NCI-H1694 treated with DMSO at 0.1 percent for 48 hours (cell line): Measurements from ENCODE around the gene ALKAL2.

Source experiments
- DNase-seq: peaks from one replicate; lab custom pipeline; 2025; lab: John Stamatoyannopoulos, UW

Gene ALKAL2

DNA sequence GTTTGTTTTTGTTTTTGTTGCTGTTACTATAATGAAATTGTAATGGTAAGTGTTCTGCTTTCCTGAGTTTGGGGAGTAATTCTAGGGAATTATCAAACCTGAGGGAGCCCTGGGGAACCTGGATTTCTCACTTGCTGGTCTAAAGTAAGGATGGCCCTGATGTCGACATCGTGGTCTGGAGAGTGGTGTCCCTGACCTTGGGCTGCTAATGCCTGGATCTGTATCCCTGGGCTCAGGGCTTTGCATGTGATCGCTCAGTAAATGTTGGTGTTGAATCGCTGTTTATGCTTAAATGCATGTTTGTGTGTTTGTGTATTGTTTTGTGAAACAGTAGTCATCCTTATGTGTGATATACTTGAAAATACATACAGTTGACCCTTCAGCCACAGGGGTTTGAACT, 17.0 kb downstream of the ALKAL2 start:
- DNase-seq: no peak

- DNase-seq: no peak
Observed at GRCh38 chr2:269356-270030, 18.4 kb downstream of the ALKAL2 start.

- DNase-seq: no peak
Observed at GRCh38 chr2:268323-268722, 19.6 kb downstream of the ALKAL2 start.

DNA sequence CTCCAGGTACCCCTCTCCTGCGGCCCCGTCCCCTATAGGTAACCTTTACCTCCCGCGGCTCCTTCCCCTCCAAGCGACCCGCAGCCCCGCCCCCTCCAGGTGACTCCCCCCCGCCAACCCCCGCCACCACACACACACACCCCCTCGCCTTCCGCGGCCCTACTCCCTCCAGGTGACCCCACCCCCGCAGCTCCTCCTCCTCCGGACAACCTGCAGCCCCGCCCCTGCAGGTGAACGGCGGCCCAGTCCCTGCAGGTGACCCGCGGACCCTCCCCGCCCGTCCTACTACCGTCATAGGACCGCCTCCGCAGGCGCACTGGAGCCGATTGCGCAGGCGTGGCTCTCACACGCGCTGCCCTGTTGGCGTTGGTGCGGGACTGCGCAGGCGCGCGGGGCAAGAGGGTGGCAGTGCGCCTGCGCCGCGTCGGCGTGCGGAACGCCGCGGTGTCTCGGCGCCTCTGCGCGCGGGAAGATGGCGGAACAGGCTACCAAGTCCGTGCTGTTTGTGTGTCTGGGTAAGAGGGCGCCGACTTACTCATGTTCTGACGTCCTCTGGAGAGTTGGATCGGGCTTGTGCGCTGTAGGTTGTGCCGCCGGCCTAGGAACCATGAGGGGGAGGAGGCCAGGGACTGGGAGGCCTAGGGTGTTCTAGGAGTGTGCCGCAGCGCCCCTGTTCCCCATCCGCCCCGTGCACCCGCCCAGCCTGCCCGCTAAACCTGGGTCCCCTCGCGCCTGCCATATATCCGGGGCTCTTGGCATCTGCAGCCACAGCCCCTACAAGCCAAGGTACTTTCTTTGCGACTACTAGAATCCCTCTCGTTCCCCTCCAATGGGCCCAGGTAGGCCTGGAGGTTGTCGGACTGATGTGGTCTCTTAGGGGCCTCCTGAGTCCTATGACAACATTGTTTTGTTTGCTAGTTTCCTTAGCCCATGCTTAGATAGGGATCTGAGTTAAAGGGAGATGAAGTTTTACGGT, 23.1 kb downstream of the ALKAL2 start, which contains the start of gene ACP1:
ACP1 (plus strand) TSS at position 455 of the 976 bp plus-strand sequence; CDS start at position 473, 18 bp downstream.
- peak; percentile 96 for DNase-seq

GRCh38 chr2:263774-264492, 24.0 kb downstream of the ALKAL2 start, which contains the start of gene SH3YL1:
TSS of gene SH3YL1 (minus strand) at chr2:264032. CDS start at chr2:263984, 48 bp downstream.
- no peak for DNase-seq

DNA sequence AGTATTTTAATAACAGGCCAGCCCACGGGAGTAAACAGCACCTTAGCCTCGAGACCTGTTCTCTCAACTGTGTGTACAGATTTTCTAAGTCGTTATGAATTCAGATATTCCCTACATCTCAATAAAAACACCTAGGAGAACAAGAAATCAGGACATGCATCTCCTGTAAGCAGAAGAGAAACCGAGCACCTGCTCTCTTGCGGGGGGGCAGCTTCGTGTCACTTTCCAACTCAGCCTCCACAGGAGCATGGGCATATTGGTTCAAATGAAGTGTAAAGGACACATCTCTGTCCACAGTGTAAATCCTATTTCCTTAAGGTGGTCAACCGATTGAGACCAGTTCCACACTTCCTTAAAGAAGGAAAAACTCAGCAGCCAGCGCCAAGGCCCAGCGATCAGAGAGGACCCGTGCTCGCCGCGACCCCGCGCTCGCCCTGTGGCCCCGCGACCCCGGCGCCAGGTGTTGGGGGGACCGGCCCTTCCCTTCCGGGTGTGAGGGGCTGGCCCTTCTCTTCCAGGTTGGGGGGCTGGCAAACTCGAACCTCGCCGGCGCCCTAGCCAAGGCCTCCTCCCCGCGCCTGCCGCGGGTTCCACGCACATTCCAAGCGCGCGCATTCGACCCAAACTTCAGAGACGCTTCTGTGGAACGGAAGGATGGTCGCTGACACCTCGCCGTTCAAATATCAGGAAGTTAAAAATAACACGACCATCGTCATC, 24.7 kb downstream of the ALKAL2 start:
- no peak for DNase-seq

DNA sequence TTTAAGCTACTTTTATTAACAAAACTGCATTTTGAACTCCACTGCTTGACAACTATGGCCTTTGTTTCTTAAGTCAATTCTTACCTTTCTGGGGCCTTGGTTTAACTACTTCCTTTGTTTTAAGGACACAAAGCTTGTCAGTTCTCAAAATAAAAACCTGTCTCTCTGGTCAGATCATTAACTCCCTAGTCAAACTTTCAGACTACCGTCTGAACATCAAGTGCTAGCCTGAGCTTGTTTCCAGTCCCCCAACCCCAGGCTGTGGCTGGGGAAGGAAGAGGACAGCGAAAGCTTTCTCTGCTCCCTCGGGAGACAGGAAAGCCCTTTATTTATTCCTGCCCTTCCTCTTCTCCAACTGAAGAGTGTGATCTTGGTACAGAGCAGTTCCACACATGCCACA, 25.8 kb downstream of the ALKAL2 start:
- no peak for DNase-seq

GRCh38 chr2:260507-261161, 27.3 kb downstream of the ALKAL2 start:
- no peak for DNase-seq

DNA sequence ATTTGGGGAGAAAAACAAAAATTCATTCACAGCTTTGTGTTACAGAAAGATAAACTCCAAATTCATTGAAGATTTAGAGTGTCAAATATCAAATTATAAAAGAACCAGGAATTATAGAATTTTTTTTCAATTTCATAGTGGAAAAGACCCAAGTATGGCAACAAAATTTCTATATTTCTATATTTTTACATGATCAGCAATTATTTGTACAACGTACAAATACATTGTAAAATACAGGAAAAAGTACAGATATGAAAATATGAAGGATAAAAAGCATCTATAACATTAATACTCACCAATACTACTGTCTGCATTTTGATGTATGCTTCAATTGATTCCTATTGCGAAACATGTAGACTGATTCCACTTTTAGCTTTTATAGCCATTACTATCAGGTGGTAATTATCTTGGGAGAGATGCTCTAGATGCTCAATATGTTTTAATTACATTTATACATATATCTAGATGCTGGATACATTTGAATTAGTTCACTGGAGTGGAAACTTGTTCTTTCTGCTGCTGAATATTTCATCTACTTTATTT, 28.0 kb downstream of the ALKAL2 start:
- DNase-seq: no peak

- DNase-seq: no peak
Observed at GRCh38 chr2:258933-259332, 29.0 kb downstream of the ALKAL2 start.

GRCh38 chr2:257842-258241, 30.0 kb downstream of the ALKAL2 start:
- DNase-seq: no peak

- DNase-seq: no peak
Observed at GRCh38 chr2:257429-257828, 30.5 kb downstream of the ALKAL2 start.

GRCh38 chr2:256094-256493, 31.8 kb downstream of the ALKAL2 start:
- no peak for DNase-seq

DNA sequence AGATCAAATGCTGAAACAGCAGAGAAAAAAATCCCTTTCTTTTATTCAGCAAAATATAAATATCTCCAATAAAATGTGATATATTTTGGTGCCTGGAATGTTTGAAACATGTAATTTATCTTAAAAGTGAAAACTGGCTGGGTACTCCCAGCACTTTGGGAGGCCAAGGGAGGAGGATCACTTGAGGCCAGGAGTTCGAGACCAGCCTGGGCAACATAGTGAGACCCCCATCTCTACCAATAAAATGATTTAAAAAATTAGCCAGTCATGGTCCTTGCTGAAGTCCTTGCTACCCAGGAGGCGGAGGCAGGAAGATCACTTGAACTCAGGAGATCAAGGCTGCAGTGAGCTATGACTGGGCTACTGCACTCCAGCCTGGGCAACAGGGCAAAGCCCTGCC, 32.7 kb downstream of the ALKAL2 start:
- DNase-seq: no peak

DNA sequence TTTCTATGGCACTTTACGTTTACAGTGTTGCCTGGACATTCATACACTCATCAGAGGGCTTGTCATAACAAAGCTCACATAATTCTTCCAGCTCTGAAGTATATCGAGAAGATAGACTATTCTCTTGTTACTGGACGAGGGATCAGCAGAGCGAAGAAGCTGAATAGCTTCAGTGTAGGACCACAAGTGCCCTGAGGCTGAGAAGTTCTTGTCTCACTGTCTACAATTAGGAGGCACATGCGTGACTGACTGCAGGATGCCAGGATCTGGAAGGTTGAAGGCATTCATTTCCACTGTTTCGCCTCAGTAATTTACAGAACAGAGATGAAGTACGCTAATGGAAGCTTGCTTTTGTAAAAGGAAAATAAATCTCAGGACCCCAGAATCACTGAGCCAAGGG, 33.6 kb downstream of the ALKAL2 start:
- no peak for DNase-seq

- no peak for DNase-seq
Observed at GRCh38 chr2:253202-253638, 34.7 kb downstream of the ALKAL2 start.

- DNase-seq: no peak
Observed at GRCh38 chr2:252001-252602, 35.8 kb downstream of the ALKAL2 start.

- DNase-seq: no peak
Observed at GRCh38 chr2:249538-250042, 38.3 kb downstream of the ALKAL2 start.

DNA sequence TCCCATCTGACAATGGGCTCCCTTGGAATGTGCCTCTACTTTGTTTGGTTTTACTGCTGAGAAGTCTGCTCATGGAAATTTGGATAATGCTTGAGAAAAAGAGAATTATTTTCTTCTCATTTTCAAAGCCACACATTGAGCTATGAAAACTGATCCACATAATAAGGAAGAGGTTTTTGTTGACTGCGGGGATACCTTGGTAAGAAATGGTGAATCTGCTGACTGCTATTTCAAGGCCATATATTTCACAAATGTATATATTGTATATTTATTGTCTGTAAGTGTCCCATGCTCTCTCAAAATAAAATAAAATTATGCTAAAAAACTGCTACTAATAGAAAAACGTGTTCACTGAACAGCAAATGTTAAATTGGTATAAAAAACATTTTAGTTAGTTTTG, 39.2 kb downstream of the ALKAL2 start:
- no peak for DNase-seq

- peak; percentile 56 for DNase-seq
Observed at GRCh38 chr2:246489-247144, 41.3 kb downstream of the ALKAL2 start.
